ENCODE data around the gene LUC7L3.

- TF ChIP-seq, protein P1, sequence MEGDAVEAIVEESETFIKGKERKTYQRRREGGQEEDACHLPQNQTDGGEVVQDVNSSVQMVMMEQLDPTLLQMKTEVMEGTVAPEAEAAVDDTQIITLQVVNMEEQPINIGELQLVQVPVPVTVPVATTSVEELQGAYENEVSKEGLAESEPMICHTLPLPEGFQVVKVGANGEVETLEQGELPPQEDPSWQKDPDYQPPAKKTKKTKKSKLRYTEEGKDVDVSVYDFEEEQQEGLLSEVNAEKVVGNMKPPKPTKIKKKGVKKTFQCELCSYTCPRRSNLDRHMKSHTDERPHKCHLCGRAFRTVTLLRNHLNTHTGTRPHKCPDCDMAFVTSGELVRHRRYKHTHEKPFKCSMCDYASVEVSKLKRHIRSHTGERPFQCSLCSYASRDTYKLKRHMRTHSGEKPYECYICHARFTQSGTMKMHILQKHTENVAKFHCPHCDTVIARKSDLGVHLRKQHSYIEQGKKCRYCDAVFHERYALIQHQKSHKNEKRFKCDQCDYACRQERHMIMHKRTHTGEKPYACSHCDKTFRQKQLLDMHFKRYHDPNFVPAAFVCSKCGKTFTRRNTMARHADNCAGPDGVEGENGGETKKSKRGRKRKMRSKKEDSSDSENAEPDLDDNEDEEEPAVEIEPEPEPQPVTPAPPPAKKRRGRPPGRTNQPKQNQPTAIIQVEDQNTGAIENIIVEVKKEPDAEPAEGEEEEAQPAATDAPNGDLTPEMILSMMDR (IDR thresholded peaks at IDR 0.05) = no peak
- TF ChIP-seq EP300 (IDR thresholded peaks at IDR 0.05) (no peak), POLR2A (IDR thresholded peaks at IDR 0.05) (no peak)
Measured at GRCh38 chr17:50737118-50737698, 17.8 kb downstream of the LUC7L3 start.
